Retina (tissue), 1 donor: ENCODE results near the gene ARHGAP1.
"Not testable (repeated sequence)": the region's sequence is repeated elsewhere in the genome, so short reads cannot be mapped to it uniquely, and the experiment has no call there.

Experiments
- DNase-seq: peaks from one replicate; pipeline ENCODE4 v3.0.0-alpha.2; 2016

ARHGAP1 gene

DNA sequence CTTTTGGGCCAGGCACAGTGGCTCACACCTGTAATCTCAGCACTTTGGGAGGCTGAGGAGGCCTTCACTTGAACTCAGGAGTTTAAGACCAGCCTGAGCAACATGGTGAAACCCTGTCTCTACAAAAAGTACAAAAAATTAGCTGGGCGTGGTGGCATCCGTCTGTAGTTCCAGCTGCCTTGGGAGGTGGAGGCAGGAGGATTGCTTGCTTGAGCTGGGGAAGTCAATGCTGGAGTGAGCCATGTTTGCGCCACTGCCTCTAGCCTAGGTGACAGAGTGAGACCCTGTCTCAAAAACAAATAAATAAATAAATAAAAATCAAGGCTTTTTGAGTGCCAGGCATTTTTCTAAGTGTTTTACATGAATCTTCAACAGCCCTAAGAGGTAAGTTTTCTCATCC lies 29.9 kb downstream of the ARHGAP1 start:
- DNase-seq: not testable (repeated sequence)

- DNase-seq: no peak
Observed at GRCh38 chr11:46669711-46670139, 30.7 kb downstream of the ARHGAP1 start.

DNA sequence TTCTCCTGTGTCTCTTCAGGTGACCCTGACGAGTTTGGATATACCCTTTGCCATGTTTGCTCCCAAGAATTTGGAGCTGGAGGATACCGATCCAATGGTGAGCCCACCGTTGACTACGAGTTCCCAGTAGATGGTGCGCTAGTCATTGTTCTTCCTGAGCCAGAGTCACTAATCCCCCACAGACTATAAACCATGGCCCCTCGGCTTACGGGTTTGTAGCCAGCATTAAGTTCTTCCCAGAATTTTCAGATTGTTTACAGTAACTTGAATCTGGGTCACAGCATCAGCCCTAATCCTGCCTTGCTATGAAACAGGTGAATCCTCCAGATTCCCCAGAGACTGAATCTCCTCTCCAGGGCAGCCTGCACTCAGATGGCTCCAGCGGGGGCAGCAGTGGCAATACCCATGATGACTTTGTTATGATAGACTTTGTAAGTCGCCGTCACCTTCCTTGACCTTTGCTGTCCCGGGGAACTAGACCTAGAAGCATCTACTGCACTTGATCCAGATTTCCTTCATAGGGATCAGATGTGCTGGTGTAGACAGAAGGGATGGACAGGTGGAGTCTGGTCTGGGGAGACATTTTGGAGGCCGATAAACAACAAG lies 31.8 kb downstream of the ARHGAP1 start:
- no peak for DNase-seq

GRCh38 chr11:46667043-46667481 lies 33.4 kb downstream of the ARHGAP1 start:
- no peak for DNase-seq

GRCh38 chr11:46666516-46666915 lies 33.9 kb downstream of the ARHGAP1 start:
- no peak for DNase-seq

DNA sequence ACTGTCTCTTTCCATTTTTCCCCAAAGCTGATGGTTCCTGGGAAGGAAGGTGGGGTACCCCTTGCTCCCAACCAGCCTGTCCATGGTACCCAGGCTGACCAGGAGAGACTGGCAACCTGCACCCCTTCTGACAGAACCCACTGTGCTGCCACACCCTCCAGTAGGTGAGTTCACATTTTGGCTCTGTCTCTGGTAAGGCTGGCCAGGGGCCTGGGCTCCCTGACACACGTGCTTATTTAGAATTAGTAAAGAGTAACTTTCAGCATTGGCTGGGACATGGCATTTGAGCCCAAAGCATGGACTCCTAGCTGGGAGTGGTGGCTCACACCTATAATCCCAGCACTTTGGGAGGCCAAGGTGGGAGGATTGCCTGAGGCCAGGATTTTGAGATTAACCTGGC lies 35.1 kb downstream of the ARHGAP1 start:
- DNase-seq: no peak

DNA sequence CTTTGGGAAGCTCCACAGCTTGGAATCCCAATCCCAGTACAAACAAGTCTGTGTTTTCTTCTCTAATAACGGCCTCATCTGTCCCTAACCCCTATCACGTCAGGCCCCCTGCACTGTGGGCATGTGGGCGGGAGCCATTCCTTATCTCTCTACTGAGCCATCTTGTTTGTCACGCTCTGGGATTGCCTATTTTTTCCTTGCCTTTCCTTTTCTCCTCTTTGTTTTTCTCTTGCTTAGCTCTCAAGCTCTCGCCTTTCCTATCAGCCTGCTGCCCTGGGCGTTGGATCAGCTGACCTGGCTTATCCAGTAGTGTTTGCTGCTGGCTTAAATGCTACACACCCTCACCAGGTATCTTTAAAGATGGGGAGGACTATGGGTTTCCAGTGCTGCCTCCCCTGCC lies 35.8 kb downstream of the ARHGAP1 start:
- no peak for DNase-seq

DNA sequence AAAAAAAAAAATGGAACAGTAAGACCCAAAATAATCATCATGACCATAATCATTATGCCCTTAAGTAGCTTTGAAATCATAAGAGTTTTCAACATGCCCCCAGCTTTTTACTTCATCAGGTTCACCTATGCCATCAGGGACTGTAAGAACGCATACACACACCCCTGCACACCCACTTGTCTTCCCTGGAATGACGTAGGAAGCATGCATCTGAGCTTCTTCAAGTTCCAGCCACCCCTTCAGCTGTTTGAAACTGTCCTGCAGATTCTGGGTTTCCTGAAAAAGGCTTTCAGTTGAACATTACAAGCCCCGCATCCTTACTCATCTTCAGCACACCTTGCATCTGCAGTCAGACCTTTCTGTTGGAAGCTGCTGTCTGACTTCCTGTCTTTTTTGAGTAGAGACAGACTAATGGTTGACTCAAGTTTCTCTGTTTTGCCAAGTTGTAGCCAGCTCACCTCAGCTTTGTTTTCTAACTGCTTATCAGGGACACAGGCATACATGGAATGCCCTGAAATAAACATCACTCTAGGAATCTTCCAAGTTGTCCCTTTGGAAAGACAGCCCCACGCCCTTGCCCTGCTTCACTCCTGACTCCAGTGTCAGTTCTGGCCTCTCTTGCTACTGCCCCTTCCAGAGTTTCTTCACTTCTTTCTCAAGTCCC lies 37.0 kb downstream of the ARHGAP1 start:
- no peak for DNase-seq

- no peak for DNase-seq
Observed at GRCh38 chr11:46662366-46662765, 38.1 kb downstream of the ARHGAP1 start.

- DNase-seq: no peak
Observed at GRCh38 chr11:46661836-46662235, 38.6 kb downstream of the ARHGAP1 start.

DNA sequence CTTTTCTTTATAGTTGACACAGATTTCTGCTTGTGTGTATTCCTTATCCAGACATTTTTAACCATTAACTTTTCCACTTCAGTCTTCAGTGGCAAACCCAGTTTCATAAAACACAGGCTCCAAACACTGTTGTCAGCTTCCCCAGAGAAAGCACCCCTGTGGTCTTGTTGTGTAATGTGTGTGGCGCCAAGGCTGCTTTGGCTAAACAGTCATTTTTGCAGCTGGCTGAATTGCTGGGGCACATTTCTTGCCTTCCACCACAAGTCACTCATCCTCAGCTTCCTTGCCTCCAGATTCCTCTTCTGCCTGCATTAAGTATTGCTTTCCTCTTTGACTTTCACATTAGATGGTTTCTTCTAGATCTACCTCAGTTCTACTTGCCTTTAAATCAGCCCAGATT lies 40.5 kb downstream of the ARHGAP1 start:
- no peak for DNase-seq

GRCh38 chr11:46658259-46658658 lies 42.2 kb downstream of the ARHGAP1 start:
- no peak for DNase-seq

DNA sequence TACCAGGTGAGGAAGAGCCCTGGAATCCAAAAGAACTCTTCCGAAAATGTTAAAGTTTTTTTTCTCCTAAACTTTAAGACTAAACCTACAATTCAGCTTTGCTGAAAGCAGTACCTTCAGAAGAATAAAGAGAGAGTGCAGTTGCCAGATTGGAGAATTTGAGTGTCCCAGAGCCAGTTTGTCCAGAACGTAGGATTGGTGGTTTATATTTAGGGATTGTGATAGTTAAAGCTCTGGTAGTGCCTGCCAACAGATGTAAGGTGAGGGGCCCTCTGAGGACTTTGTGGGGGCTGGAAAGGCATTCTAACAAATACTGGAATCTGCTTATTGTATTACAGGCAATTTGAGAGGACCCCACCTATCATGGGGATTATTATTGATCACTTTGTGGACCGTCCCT lies 43.2 kb downstream of the ARHGAP1 start:
- no peak for DNase-seq

DNA sequence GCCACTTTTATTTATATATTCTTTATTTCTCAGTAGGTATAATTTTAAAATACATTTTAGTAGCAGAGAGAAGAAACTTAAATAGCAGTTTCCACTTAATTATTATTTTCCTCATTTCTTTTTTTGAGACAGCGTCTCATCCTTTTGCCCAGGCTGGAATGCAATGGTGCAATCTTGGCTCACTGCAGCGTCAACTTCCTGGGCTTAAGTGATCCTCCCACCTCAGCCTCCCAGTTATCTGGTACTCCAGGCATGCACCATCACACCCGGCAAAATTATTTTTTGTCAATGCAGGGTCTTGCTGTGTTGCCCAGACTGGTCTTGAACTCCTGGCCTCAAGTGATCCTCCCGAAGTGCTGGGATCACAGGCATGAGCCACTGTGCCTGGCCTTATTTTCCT lies 44.8 kb downstream of the ARHGAP1 start:
- no peak for DNase-seq

DNA sequence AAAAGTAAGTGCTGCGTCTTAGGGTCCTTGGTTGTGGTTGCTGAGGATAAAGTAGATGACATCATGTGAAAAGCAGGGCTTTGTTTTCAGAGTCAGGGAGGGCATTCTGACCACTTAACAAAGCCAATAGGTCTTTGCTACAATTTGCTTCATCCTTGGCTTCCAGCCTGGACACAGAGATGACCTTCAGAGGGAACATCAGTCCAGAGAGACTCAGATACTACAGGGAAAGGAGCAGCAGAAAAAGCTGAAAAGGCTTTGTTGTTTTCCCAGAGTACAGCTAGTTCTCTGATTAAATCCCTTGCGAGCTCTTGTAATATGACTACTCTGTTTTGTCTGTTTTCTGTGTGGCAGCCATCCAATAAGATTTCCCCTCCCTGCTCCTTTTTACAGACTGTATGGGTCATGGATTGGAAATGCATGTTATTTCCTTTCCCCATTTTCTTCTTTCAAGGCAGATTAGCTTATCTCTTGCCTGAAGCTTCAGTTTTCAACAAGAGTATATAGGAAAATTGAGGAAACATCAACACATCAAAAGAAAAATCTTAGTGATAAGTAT lies 51.2 kb downstream of the ARHGAP1 start:
- no peak for DNase-seq

DNA sequence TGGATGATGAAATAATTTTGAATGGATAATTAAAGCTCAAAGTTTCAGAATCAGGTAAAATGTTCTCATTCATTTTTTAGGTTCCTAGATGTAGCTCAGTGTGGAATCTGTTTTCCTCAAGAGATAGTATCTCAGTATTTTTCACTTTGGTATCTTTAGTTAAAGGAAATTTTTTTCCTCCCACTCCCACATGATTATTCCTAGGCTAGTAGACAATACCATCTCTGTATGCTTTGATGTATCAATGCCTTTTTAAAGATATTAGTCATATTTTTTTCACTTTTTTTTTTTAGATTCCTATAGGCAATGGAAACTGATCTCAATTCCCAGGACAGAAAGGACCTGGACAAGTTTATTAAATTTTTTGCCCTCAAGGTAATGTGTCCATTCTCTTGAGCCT lies 56.4 kb downstream of the ARHGAP1 start:
- no peak for DNase-seq

DNA sequence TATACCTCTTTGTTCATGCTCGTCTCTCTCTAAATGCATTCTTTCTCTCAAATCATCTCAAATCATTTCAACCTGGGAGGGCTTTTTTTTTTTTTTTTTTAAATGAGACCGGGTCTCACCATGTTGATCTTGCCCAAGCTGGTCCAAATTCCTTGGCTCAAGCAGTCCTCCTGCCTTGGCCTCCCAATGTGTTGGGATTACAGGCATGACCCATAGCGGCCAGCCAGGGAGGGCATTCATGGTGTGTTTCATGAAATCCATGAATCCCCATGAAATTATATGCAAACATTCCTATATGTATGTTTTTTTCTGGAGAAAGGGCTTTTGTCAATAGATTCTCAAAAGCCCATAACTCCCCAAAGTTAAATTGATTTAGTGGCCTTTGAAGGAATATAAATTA lies 56.9 kb downstream of the ARHGAP1 start:
- no peak for DNase-seq

GRCh38 chr11:46642627-46643335 lies 57.6 kb downstream of the ARHGAP1 start:
- no peak for DNase-seq

DNA sequence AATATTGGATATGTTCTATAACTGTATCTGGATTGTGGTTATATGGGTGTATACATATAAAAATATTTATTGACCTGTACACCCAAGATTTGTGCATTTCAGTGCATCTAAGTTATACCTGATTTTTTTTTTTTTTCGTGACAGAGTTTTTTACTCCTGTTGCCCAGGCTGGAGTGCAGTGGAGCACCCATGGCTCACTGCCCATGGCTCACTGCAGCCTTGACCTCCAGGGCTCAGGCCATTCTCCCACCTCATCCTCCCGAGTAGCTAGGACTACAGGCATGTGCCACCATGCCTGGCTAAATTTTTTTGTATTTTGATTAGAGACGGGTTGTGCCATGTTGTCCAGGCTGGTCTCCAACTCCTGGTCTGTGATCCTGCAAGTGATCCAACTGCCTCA lies 58.8 kb downstream of the ARHGAP1 start:
- no peak for DNase-seq

GRCh38 chr11:46640036-46640788 lies 60.2 kb downstream of the ARHGAP1 start:
- DNase-seq: no peak

GRCh38 chr11:46639197-46639839 lies 61.1 kb downstream of the ARHGAP1 start:
- DNase-seq: no peak

- DNase-seq: no peak
Observed at GRCh38 chr11:46637546-46637945, 62.9 kb downstream of the ARHGAP1 start.
